T-cell (primary cell): Measurements from ENCODE around the gene RAP1GDS1. TPM values are rescaled to one million over a fixed set of nuclear protein-coding genes. Genes with fewer than 3 reads are reported as not detected.

ENCODE experiments used
- ATAC-seq, 4 experiments: fragments of 200-7000 bp in 3 of 4; fragments of 150-1000 bp in 1 of 4; cut with Tn5 transposase; replicated peaks in 1 of 4; 1 replicate in 3 of 4; 2 replicates in 1 of 4; pipeline ENCODE4 v1.10.0; 2021; ENCODE audit warnings: moderate library complexity in 3 of 4, mild to moderate bottlenecking in 2 of 4, moderate number of reproducible peaks in 1 of 4
- CTCF ChIA-PET, 2 donors: fragments of 300-600 bp; sonication (Branson Sonifier 250); formaldehyde crosslinking; loops; one replicate each; lab custom pipeline; 2022; ENCODE audit warnings: antibody characterized with exemption in 2 of 2; lab: Charles Lee
- POLR2A ChIA-PET, 2 donors: fragments of 300-600 bp; sonication (Branson Sonifier 250); formaldehyde crosslinking; loops; one replicate each; lab custom pipeline; 2022; ENCODE audit warnings: antibody characterized with exemption in 2 of 2; lab: Charles Lee
- DNase-seq, 35 experiments: peaks; one replicate each; pipeline versions ENCODE4 v3.0.0 to v3.0.0-alpha.2; 2013 to 2023
- H3K27ac ChIP-seq: one replicate; pipeline ENCODE4 v1.5.1; 2013; ENCODE audit warnings: low read length
- H3K27me3 ChIP-seq, 2 experiments: replicated peaks in 1 of 2; 1 replicate in 1 of 2; 2 replicates in 1 of 2; pipeline versions ENCODE4 v1.6.1 to v1.7.0; 2013; ENCODE audit warnings: low read length in 1 of 2, mixed read lengths in 1 of 2; ENCODE audit not compliant: control insufficient read depth in 2 of 2, insufficient read depth in 2 of 2; ENCODE audit errors: extremely low read depth in 1 of 2
- H3K36me3 ChIP-seq, 2 donors: 1 replicate in 1 of 2; 2 replicates in 1 of 2; pipeline versions ENCODE4 v1.6.1 to v1.7.0; 2013; ENCODE audit warnings: low read length in 1 of 2; ENCODE audit not compliant: control insufficient read depth in 2 of 2, insufficient read depth in 1 of 2; ENCODE audit errors: extremely low read depth in 1 of 2
- H3K4me1 ChIP-seq, 2 experiments: 1 replicate in 1 of 2; 2 replicates in 1 of 2; pipeline versions ENCODE4 v1.6.1 to v1.7.0; 2013; ENCODE audit warnings: low read length in 2 of 2, mixed read lengths in 1 of 2; ENCODE audit not compliant: insufficient read depth in 2 of 2, control insufficient read depth in 1 of 2; ENCODE audit errors: extremely low read depth in 1 of 2
- H3K4me3 ChIP-seq, 2 donors: 1 replicate in 1 of 2; 2 replicates in 1 of 2; pipeline versions ENCODE4 v1.5.1 to v1.7.0; 2013; ENCODE audit warnings: mild to moderate bottlenecking in 2 of 2, low read length in 1 of 2, moderate library complexity in 1 of 2; ENCODE audit not compliant: control insufficient read depth in 1 of 2; ENCODE audit errors: extremely low read depth in 1 of 2
- H3K9me3 ChIP-seq: 2 replicates; pipeline ENCODE4 v1.7.0; 2013
- H3K27ac Mint-ChIP-seq, 2 donors: one replicate each; pipeline ENCODE4 v1.8.0; 2020 to 2021; ENCODE audit warnings: mild to moderate bottlenecking in 2 of 2, mixed read lengths in 2 of 2
- H3K27me3 Mint-ChIP-seq, 2 donors: one replicate each; pipeline ENCODE4 v1.8.0; 2021 to 2022; ENCODE audit warnings: mixed read lengths in 2 of 2
- H3K36me3 Mint-ChIP-seq: one replicate; pipeline ENCODE4 v1.8.0; 2021; ENCODE audit warnings: mixed read lengths
- H3K4me1 Mint-ChIP-seq, 3 donors: one replicate each; pipeline ENCODE4 v1.8.0; 2020 to 2022; ENCODE audit warnings: mixed read lengths in 3 of 3, mild to moderate bottlenecking in 1 of 3
- H3K4me3 Mint-ChIP-seq, 3 donors: one replicate each; pipeline ENCODE4 v1.8.0; 2020 to 2022; ENCODE audit warnings: mild to moderate bottlenecking in 3 of 3, mixed read lengths in 3 of 3, moderate library complexity in 3 of 3
- H3K9me3 Mint-ChIP-seq, 3 donors: one replicate each; pipeline ENCODE4 v1.8.0; 2020 to 2022; ENCODE audit warnings: mixed read lengths in 3 of 3
- WGBS: methylation state at CpG from one replicate; pipeline ENCODE4 v1.1.5; 2013; ENCODE audit warnings: missing lambda C conversion rate; ENCODE audit not compliant: insufficient coverage; 5-methylcytosine and 5-hydroxymethylcytosine counted together
- total RNA-seq, 35 experiments: library from RNA in 6 of 35; stranded (reverse) in 6 of 35; fragments of 120-200 nt in 1 of 35; gene quantifications; one replicate each; pipeline versions ENCODE4 v1.2.1 to v1.2.4 and lab custom pipeline; 2013 to 2026

Gene RAP1GDS1
- total RNA-seq, 5 donors from 2014 or later (not counting 1 experiment from before 2014, with no cell fraction given) = 37.6 to 43.8 (median 39.7) TPM

DNA sequence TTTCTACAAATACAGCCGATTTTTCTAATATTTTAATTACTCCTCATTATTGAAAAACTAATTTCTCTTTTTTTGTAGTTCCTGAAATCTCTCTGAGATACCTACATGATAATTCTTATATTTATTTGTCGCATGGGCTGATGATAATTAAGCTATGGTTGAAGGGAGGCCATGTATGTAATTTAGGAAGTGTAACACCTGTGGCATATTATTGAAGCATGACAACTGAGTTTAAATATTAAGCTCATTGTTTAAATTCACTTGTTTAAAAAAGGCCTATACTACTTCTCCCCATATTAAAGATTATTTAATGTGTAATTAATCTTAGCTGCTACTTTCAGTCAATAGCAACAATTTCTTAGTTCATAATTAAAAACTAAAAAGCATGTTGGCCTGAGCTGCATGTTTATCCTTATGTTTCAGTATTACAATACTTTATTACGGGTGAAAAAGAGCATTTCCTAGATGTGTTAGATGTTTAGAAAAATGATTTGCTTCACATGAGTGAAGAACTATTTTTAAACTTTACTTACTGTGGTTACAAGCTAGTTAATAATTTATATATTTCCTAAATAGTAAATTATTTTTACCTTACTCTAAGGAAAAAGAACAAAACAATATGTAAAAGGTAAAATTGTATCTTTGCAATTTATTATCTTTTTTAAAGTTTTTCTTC lies 122.4 kb downstream of the RAP1GDS1 start:
- Mint-ChIP-seq H3K4me3 (no peak overlapping the region), H3K4me1 (no peaks in the 10 kb centered on the region)
- H3K27ac ChIP-seq = no peak overlapping the region

DNA sequence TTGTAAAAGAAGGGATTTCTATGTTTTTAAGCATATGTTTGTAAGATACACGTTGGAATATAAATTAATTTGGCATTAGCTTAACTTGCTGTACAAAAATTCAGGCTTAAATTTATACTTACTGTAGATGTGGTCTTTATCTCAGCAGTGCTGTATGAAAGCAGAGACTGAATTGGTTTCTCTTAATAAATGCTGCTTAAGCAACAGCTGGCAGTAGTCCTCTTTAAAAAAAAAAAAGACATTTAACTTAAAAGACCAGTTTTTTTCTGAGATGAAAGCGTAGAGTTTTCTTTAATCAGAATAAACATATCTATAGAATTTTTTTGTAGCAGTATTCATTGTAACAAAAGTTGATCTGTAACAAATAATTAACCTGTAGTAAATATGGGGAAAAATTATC lies 124.6 kb downstream of the RAP1GDS1 start:
- ChIA-PET CTCF (no interaction called here), POLR2A (no interaction called here)
- no peaks in the 10 kb centered on the region for H3K4me1 ChIP-seq
- Mint-ChIP-seq H3K4me1 (no peaks in the 10 kb centered on the region), H3K36me3 (peaks cover 29% of the 10 kb centered on the region), H3K9me3 (no peaks in the 10 kb centered on the region), H3K27me3 (no peaks in the 10 kb centered on the region), H3K27ac (no peak overlapping the region), H3K4me3 (no peak overlapping the region)
- H3K36me3 ChIP-seq = peaks cover 0 to 3% of the 10 kb centered on the region in 2 donors
- H3K27me3 ChIP-seq = no peaks in the 10 kb centered on the region
- H3K27ac ChIP-seq = no peak overlapping the region
- no peak overlapping the region for H3K4me3 ChIP-seq
- H3K9me3 ChIP-seq = no peaks in the 10 kb centered on the region
- WGBS = no CpG with 5 or more reads among the region's 2 CpGs
- ATAC-seq = no peak
- DNase-seq = no peak

More for the DNA sequence above, 122.4 kb downstream of the RAP1GDS1 start:
- no peaks in the 10 kb centered on the region for H3K4me1 ChIP-seq
- DNase-seq (no peak), ATAC-seq (no peak)
- Mint-ChIP-seq H3K9me3 (no peaks in the 10 kb centered on the region), H3K27ac (no peak overlapping the region), H3K27me3 (no peaks in the 10 kb centered on the region), H3K36me3 (peaks cover 27% of the 10 kb centered on the region)
- POLR2A ChIA-PET = interaction anchor here in 1 of 2 donors (0.6 kb wide), 1 partner anchor 116 kb away, joined by 3 read pairs; no protein-coding TSS in a partner anchor
- no peaks in the 10 kb centered on the region for H3K27me3 ChIP-seq
- no peak overlapping the region for H3K4me3 ChIP-seq
- peaks cover 0 to 6% of the 10 kb centered on the region in 2 donors for H3K36me3 ChIP-seq
- no CpG with 5 or more reads among the region's 3 CpGs for WGBS
- CTCF ChIA-PET = interaction anchor here in 1 of 2 donors (0.5 kb wide), 1 partner anchor 13 kb away, joined by 3 read pairs; no protein-coding TSS in a partner anchor
- H3K9me3 ChIP-seq = no peaks in the 10 kb centered on the region

DNA sequence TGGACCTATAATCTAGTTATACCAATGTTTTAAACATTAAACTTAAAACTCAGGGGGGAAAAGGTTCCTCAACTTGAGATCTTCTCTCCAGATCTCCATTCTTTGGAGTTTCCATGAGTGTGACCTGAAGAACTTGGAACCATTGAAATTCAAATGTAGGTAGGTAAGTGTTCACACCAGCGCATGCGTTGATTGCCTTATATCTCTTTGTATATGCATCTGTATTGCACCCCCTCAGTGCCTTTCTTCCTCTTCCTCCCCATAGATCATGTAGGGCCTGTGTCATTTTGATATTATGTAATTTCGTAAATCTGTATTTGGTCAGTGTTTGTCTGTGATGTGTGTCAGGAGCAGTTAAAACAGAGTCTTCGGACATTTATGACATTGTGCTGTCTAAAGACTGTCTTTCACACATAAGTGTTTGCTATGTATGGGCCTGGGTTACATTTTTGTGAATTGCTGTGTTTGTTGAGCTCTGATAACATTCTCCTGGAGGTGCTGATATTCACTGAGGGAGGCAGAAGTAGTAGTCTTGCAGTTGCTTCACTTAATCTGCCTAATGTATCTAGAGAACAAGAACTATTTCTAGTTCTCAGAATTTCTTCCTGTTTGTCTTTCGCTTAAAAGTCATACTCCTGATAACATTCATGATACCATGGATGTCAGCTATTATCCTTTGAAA lies 126.3 kb downstream of the RAP1GDS1 start:
- no peak overlapping the region for H3K27ac Mint-ChIP-seq
- ChIA-PET POLR2A (no interaction called here), CTCF (interaction anchor here in 1 of 2 donors (0.6 kb wide), 1 partner anchor 13 kb away, joined by 3 read pairs; no protein-coding TSS in a partner anchor)
- Histone ChIP-seq H3K36me3 (peaks cover 0 to 3% of the 10 kb centered on the region in 2 donors), H3K4me1 (no peaks in the 10 kb centered on the region), H3K4me3 (no peak overlapping the region), H3K27ac (no peak overlapping the region), H3K9me3 (no peaks in the 10 kb centered on the region), H3K27me3 (no peaks in the 10 kb centered on the region)
- no peaks in the 10 kb centered on the region for H3K27me3 Mint-ChIP-seq
- DNase-seq = no peak
- no peaks in the 10 kb centered on the region for H3K4me1 Mint-ChIP-seq
- no peaks in the 10 kb centered on the region for H3K9me3 Mint-ChIP-seq
- peaks cover 29% of the 10 kb centered on the region for H3K36me3 Mint-ChIP-seq
- no peak overlapping the region for H3K4me3 Mint-ChIP-seq
- ATAC-seq = no peak
- WGBS = 100% methylated on average over 2 of the region's 5 CpGs

DNA sequence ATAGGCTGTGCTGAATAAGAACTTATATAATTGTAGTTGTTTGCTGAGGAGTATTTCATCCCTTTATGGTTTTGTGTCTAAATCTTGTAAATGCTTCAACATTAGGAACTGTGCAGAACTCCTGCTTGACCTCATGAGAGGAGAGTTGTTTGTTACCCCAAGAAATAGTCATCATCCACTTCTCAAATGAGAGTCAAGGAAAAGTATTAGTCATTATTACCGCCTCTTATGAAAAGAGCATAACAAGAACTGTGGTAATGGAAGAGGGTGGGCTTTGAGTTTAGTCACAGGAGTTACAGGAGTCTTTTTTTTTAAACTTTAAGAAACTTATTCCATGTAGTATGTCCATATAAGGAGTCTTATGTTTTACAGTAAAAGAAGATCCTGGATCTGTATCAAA lies 132.9 kb downstream of the RAP1GDS1 start:
- Mint-ChIP-seq H3K4me1 (peaks cover 0 to 3% (median 0%) of the 10 kb centered on the region in 3 donors), H3K9me3 (peaks cover 10 to 23% (median 11%) of the 10 kb centered on the region in 3 donors), H3K27ac (no peak overlapping the region), H3K27me3 (no peaks in the 10 kb centered on the region), H3K36me3 (peaks cover 50% of the 10 kb centered on the region), H3K4me3 (no peak overlapping the region)
- no peak overlapping the region for H3K4me3 ChIP-seq
- no peaks in the 10 kb centered on the region for H3K4me1 ChIP-seq
- CTCF ChIA-PET = no interaction called here
- H3K36me3 ChIP-seq = peaks cover 0 to 5% of the 10 kb centered on the region in 2 donors
- WGBS = no CpG with 5 or more reads among the region's 1 CpG
- H3K27ac ChIP-seq = no peak overlapping the region
- POLR2A ChIA-PET = no interaction called here
- no peaks in the 10 kb centered on the region for H3K9me3 ChIP-seq
- no peak for DNase-seq
- H3K27me3 ChIP-seq = no peaks in the 10 kb centered on the region
- no peak for ATAC-seq

DNA sequence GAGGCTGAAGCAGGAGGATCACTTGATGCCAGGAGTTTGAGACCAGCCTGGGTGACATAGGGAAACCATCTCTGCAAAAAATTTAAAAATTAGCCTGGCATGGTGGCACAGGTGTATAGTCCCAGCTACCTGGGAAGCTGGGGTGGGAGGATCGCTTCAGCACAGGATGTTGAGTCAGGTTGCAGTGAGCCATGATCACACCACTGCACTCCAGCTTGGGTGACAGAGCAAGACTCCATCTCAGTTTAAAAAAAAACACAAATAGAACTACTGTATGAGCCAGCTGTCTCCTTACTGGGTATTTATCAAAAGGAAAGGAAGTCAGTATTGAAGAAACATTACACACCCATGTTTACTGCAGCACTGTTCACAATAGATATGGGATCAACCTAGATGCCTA lies 138.7 kb downstream of the RAP1GDS1 start:
- ChIA-PET POLR2A (interaction anchor here in 1 of 2 donors (0.6 kb wide), 2 partner anchors 30 to 35 kb away, joined by 3 to 4 read pairs; no protein-coding TSS in a partner anchor), CTCF (interaction anchor here in 1 of 2 donors (0.6 kb wide), 1 partner anchor 109 kb away, joined by 3 read pairs; no protein-coding TSS in a partner anchor)
- Mint-ChIP-seq H3K4me3 (no peak overlapping the region), H3K27ac (no peak overlapping the region), H3K36me3 (peaks cover 30% of the 10 kb centered on the region), H3K27me3 (no peaks in the 10 kb centered on the region), H3K4me1 (peaks cover 0 to 3% (median 0%) of the 10 kb centered on the region in 3 donors), H3K9me3 (peaks cover 10 to 31% (median 16%) of the 10 kb centered on the region in 3 donors)
- Histone ChIP-seq H3K27ac (no peak overlapping the region), H3K9me3 (no peaks in the 10 kb centered on the region), H3K27me3 (no peaks in the 10 kb centered on the region), H3K4me1 (no peaks in the 10 kb centered on the region), H3K4me3 (no peak overlapping the region), H3K36me3 (peaks cover 0 to 5% of the 10 kb centered on the region in 2 donors)
- DNase-seq (no peak), ATAC-seq (no peak)
- no CpG with 5 or more reads among the region's 1 CpG for WGBS

DNA sequence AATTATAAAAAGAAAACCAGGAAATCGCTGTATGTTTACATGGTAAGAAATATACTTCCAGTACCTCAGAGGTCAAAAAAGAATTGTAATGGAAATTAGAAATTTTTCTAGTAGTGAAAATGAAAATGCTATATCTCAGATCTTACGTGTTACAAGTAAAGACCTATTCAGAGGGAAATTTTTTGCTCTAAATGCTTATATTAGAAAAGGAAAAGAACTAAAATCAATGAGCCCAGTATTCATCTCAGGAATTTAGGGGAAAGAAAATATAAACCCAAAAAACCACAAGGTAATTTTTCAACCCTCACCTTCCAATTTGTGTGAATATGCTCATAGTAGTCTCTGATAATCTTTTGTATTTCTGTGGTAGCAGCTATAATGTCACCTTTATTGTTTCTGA lies 145.6 kb downstream of the RAP1GDS1 start:
- Mint-ChIP-seq H3K36me3 (peaks cover 57% of the 10 kb centered on the region), H3K4me3 (no peak overlapping the region), H3K27ac (no peak overlapping the region), H3K9me3 (peaks cover 3 to 7% (median 7%) of the 10 kb centered on the region in 3 donors), H3K27me3 (no peaks in the 10 kb centered on the region), H3K4me1 (no peaks in the 10 kb centered on the region)
- Histone ChIP-seq H3K27me3 (no peaks in the 10 kb centered on the region), H3K4me3 (no peak overlapping the region), H3K9me3 (no peaks in the 10 kb centered on the region), H3K4me1 (no peaks in the 10 kb centered on the region), H3K27ac (no peak overlapping the region), H3K36me3 (no peaks in the 10 kb centered on the region)
- POLR2A ChIA-PET = no interaction called here
- WGBS = no CpG with 5 or more reads among the region's 2 CpGs
- CTCF ChIA-PET = no interaction called here
- no peak for DNase-seq
- ATAC-seq = no peak
